ENCODE measurements around the gene PRKCE.

DNA sequence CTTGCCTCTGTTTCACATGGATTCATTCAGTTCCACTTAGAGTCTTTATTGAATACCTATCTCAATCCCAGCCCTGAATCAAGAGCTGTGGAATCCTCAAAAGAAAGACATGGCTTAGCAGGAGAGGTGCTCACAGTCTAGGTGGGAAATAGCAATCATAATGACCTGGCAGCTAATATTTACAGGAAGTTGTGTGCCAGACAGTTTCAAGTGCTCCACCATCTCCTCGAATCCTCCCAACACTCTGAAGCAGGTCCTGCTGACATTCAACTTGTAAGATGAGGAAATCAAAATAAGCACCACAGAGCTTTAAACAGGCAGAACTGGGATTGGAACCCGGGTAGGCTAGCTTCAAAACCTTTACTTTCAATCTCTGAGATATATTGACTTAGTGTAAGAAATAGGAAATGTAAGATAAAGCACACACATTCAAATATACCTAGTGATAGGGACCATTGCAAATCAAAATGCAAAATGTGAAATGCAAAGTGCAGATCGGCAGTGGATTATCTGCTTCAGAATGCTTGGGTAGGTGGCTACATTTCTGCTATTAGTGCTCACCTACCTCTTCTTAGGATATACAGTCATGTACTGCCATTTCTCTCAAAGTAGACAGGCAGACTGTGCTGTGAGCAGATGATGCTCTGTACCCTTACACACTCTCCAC is 182.0 kb downstream of the PRKCE start:
- TF ChIP-seq, protein P1, sequence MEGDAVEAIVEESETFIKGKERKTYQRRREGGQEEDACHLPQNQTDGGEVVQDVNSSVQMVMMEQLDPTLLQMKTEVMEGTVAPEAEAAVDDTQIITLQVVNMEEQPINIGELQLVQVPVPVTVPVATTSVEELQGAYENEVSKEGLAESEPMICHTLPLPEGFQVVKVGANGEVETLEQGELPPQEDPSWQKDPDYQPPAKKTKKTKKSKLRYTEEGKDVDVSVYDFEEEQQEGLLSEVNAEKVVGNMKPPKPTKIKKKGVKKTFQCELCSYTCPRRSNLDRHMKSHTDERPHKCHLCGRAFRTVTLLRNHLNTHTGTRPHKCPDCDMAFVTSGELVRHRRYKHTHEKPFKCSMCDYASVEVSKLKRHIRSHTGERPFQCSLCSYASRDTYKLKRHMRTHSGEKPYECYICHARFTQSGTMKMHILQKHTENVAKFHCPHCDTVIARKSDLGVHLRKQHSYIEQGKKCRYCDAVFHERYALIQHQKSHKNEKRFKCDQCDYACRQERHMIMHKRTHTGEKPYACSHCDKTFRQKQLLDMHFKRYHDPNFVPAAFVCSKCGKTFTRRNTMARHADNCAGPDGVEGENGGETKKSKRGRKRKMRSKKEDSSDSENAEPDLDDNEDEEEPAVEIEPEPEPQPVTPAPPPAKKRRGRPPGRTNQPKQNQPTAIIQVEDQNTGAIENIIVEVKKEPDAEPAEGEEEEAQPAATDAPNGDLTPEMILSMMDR (IDR thresholded peaks at IDR 0.05) = no peak
- no peak for TF ChIP-seq POLR2AphosphoS5 (IDR thresholded peaks at IDR 0.05; ENCODE audit: low read depth, low read length)
- TF ChIP-seq SIN3A (IDR thresholded peaks at IDR 0.05; ENCODE audit: borderline replicate concordance, insufficient read depth, low read depth, low read length) = no peak
